Psoas muscle (tissue), 8 donors: Measurements from ENCODE around the gene PTOV1. TPM values are rescaled to one million over a fixed set of nuclear protein-coding genes. Genes with fewer than 3 reads are reported as not detected.
A peak's percentile ranks its signal among the peaks of the same experiment; 100 is the strongest.

ENCODE experiments used
- ATAC-seq, 4 donors: fragments of 200-7000 bp; cut with Tn5 transposase; one replicate each; pipeline ENCODE4 v1.9.1; 2020; ENCODE audit warnings: moderate library complexity in 3 of 4, mild to moderate bottlenecking in 2 of 4
- DNase-seq, 2 donors: peaks; one replicate each; pipeline ENCODE4 v3.0.0-alpha.2; 2020
- H3K27ac ChIP-seq: fragments of 200-600 bp; one replicate; pipeline ENCODE4 v1.8.0; 2022
- H3K27me3 ChIP-seq, 3 donors: fragments of 200-600 bp in 1 of 3; one replicate each; pipeline versions ENCODE4 v1.6.1 to v1.8.0; 2013 to 2022; ENCODE audit warnings: low read length in 2 of 3, mild to moderate bottlenecking in 2 of 3, moderate library complexity in 1 of 3; ENCODE audit not compliant: insufficient read depth in 3 of 3
- H3K36me3 ChIP-seq, 2 donors: fragments of 200-600 bp in 1 of 2; one replicate each; pipeline versions ENCODE4 v1.6.1 to v1.8.0; 2013 to 2022; ENCODE audit warnings: low read depth in 1 of 2, mild to moderate bottlenecking in 1 of 2, moderate library complexity in 1 of 2; ENCODE audit not compliant: insufficient read depth in 1 of 2
- H3K4me1 ChIP-seq: fragments of 200-600 bp; one replicate; pipeline ENCODE4 v1.8.0; 2022
- H3K4me3 ChIP-seq: fragments of 200-600 bp; one replicate; pipeline ENCODE4 v1.8.0; 2022; ENCODE audit warnings: mild to moderate bottlenecking
- H3K9me3 ChIP-seq: fragments of 200-600 bp; one replicate; pipeline ENCODE4 v1.8.0; 2022
- WGBS, 3 donors: extraction: QIAGEN DNeasy Blood & Tissue Kit; methylation state at CpG; one replicate each; pipeline versions ENCODE4 v1.1.6 to v1.1.7; 2013; 5-methylcytosine and 5-hydroxymethylcytosine counted together
- intact Hi-C, 2 donors: fragments of 100-400 bp; cut with DNase I; formaldehyde crosslinking; loops; one replicate each; pipeline versions ENCODE4 v1.11.0 to v1.14.2; 2022
- polyA plus RNA-seq, 3 donors: library from polyadenylated mRNA; stranded (reverse); fragments of 200-250 nt; gene quantifications; one replicate each; pipeline ENCODE4 v1.2.3, GENCODE V29; 2013
- total RNA-seq, 4 donors: library from RNA; stranded (reverse); fragmentation: NEBNext Ultra II Directional in 2 of 4; extraction: Animal tissue kit (Norgen Biotek cat#: 25700) in 2 of 4; gene quantifications; one replicate each; pipeline versions ENCODE4 v1.2.1 to v1.2.4, GENCODE V29; 2021 to 2023
- TF ChIP-seq, protein P1 (sequence below): fragments of 200-600 bp; IDR thresholded peaks from one replicate; pipeline ENCODE4 v1.8.0; 2022; ENCODE audit warnings: antibody characterized with exemption
- donor health status: healthy with polysubstance abuse.
- donor health status: DM: no; HTN: no; CAD: no; lungs with moderate emphysema.
- donor health status: Bipolar disorder and iron deficiency.
- donor health status: healthy.
- donor health status: DM: yes; HTN: yes; CAD: no.
- donor health status: DM: no; HTN: no; CAD: no.
- donor health status: DM: no; HTN: no; CAD: no.
- donor health status: DM: yes; HTN: yes; CAD: no.

The PTOV1 gene
- total and polyA plus RNA-seq, 7 donors = 72.1 to 189 (median 122) TPM

DNA sequence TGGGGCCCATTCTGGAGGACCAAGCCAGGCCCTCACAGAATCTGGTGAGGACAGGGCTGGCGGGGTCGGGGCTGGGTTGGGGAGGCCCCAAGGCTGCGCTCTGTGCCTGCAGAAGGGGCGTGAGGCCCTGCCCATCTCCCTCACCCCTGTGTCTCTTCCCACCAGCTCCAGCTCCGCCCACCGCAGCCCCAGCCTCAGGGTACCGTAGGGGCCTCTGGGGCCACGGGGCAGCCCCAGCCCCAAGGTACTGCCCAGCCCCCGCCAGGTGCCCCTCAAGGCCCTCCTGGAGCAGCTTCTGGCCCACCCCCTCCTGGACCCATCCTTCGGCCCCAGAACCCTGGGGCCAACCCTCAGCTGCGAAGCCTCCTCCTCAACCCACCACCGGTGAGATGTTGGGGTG lies 15.4 kb upstream of the PTOV1 start:
- intact Hi-C loops = no loop called here
- no peaks in the 10 kb centered on the region for H3K9me3 ChIP-seq
- WGBS, 3 donors = 93 to 97% (median 95%) methylated on average over 11 to 12 of the region's 12 CpGs
- DNase-seq (no peak), ATAC-seq (no peak)
- no peaks in the 10 kb centered on the region for H3K27me3 ChIP-seq
- TF ChIP-seq, protein P1, sequence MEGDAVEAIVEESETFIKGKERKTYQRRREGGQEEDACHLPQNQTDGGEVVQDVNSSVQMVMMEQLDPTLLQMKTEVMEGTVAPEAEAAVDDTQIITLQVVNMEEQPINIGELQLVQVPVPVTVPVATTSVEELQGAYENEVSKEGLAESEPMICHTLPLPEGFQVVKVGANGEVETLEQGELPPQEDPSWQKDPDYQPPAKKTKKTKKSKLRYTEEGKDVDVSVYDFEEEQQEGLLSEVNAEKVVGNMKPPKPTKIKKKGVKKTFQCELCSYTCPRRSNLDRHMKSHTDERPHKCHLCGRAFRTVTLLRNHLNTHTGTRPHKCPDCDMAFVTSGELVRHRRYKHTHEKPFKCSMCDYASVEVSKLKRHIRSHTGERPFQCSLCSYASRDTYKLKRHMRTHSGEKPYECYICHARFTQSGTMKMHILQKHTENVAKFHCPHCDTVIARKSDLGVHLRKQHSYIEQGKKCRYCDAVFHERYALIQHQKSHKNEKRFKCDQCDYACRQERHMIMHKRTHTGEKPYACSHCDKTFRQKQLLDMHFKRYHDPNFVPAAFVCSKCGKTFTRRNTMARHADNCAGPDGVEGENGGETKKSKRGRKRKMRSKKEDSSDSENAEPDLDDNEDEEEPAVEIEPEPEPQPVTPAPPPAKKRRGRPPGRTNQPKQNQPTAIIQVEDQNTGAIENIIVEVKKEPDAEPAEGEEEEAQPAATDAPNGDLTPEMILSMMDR = no peak
- H3K36me3 ChIP-seq = peaks cover 3 to 90% of the 10 kb centered on the region in 2 donors
- H3K4me1 ChIP-seq = peaks cover 38% of the 10 kb centered on the region
- no peak overlapping the region for H3K4me3 ChIP-seq
- peak overlapping the region; percentile 89 for H3K27ac ChIP-seq

DNA sequence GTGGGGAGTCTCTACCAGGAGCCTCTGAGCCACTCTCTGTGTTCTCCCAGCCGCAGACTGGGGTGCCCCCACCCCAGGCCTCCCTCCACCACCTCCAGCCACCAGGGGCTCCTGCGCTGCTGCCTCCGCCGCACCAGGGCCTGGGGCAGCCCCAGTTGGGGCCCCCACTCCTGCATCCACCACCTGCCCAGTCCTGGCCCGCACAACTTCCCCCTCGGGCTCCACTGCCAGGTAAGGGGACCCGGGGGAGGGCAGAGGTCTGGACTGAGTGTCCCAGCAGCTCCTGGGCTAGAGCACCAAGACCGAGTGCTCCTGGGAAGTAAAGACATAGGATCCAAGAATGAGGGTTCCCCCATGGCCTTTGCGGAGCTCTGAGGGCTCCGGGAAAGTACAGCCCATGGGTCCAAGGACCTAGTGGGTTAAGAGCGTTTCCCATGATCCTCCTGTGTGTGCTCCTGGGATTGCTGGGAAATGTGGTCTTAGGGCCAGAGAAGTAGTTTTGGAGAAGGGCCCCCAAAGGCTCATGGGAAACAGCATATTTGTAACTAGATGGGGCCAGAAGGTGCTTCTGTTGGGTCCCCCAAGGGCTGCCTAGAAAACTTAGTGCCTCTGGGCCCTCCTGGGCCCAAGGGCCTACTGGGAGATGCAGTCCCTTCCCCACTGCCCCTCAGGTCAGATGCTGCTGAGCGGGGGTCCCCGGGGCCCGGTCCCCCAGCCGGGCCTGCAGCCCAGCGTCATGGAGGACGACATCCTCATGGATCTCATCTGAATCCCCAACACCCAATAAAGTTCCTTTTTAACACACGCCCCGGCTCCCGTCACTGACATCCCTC lies 14.6 kb upstream of the PTOV1 start:
- ATAC-seq (no peak), DNase-seq (no peak)
- Histone ChIP-seq H3K27ac (peak overlapping the region; percentile 89), H3K4me1 (peaks cover 38% of the 10 kb centered on the region), H3K4me3 (no peak overlapping the region), H3K27me3 (no peaks in the 10 kb centered on the region), H3K36me3 (peaks cover 3 to 86% of the 10 kb centered on the region in 2 donors), H3K9me3 (no peaks in the 10 kb centered on the region)
- TF ChIP-seq, protein P1 = no peak
- intact Hi-C loops = no loop called here
- WGBS, 3 donors = 88 to 95% (median 91%) methylated on average over 20 of the region's 20 CpGs

DNA sequence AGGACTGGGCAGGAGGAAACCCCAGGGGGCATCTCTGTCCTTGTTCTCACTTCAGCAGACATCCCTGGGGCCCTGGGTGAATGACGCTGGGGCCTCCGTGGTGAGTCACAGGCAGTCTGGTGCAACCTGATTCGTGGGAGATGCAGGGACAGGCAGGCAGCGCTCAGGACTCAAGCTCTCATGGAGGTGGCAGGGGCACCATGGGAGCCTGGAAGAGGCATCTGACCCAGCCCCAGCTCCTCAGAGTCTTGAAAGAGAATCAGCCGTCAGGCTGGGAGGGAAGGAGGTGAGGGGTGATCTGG lies 14.0 kb upstream of the PTOV1 start:
- H3K4me1 ChIP-seq = peaks cover 38% of the 10 kb centered on the region
- H3K36me3 ChIP-seq = peaks cover 3 to 80% of the 10 kb centered on the region in 2 donors
- no peak for ATAC-seq
- WGBS, 3 donors = 82 to 89% (median 85%) methylated on average over 5 of the region's 5 CpGs
- no peak overlapping the region for H3K4me3 ChIP-seq
- H3K27ac ChIP-seq = no peak overlapping the region
- no peaks in the 10 kb centered on the region for H3K9me3 ChIP-seq
- no peaks in the 10 kb centered on the region for H3K27me3 ChIP-seq
- intact Hi-C loops = no loop called here
- DNase-seq = no peak
- TF ChIP-seq, protein P1 = no peak

DNA sequence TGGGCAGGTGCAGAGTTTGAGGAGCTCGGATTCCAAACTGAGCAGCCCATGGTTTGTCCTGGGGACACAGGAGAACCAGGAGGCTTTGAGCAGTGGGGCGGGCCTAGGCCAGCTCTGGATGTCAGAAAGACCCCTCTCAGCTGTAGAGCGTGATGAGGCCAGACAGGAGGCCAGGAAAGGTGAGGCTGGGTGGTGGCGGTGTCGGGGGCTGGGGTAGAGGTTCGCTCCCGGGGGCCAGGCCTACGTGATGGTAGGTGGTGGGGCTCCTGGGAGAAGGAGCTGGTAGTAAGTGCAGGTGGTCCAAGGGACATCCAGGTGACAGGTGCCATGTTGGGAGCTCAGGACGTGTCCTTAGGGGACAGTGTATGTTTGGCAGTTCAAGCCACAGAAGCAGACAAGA lies 13.5 kb upstream of the PTOV1 start:
- H3K27ac ChIP-seq = no peak overlapping the region
- H3K4me3 ChIP-seq = no peak overlapping the region
- no peaks in the 10 kb centered on the region for H3K9me3 ChIP-seq
- ATAC-seq (no peak), DNase-seq (no peak)
- H3K27me3 ChIP-seq = no peaks in the 10 kb centered on the region
- 92 to 95% (median 95%) methylated on average over 7 to 9 of the region's 9 CpGs for WGBS, 3 donors
- peaks cover 3 to 76% of the 10 kb centered on the region in 2 donors for H3K36me3 ChIP-seq
- H3K4me1 ChIP-seq = peaks cover 35% of the 10 kb centered on the region
- TF ChIP-seq, protein P1 = no peak
- intact Hi-C loops = no loop called here
